Measurements from ENCODE around the gene KCND2. TPM values are rescaled to one million over a fixed set of nuclear protein-coding genes. Genes with fewer than 3 reads are reported as not detected.

KCND2 gene
- total RNA-seq, 2 experiments from 2014 or later = not detected

GRCh38 chr7:120468611-120469010 lies 195.6 kb downstream of the KCND2 start:
- H3K27ac ChIP-seq (ENCODE audit: low read depth, low read length, poor library complexity, severe bottlenecking) = no peak overlapping the region
- no peak overlapping the region for H3K4me3 ChIP-seq (ENCODE audit: low read depth, low read length, poor library complexity, severe bottlenecking)
- no peak for TF ChIP-seq EZH2phosphoT487 (IDR thresholded peaks at IDR 0.05; ENCODE audit: borderline replicate concordance, low read depth, low read length)
- no peak for TF ChIP-seq CTCF (conservative IDR thresholded peaks at IDR 0.05; ENCODE audit: low read length)
- no peak overlapping the region for H3K4me2 ChIP-seq (ENCODE audit: low read length)
- BruUV-seq (replicated peaks) = no TSS peak
- ChIA-PET POLR2A (no interaction called here), CTCF (ENCODE audit: unreplicated experiment) (no interaction called here)
- DNase-seq (ENCODE audit: low spot score) = no peak
- no peaks in the 10 kb centered on the region for H3K36me3 ChIP-seq (ENCODE audit: insufficient read depth, low read length)
- H3K9me2 ChIP-seq (ENCODE audit: insufficient read depth, low read length) = no peaks in the 10 kb centered on the region
- H3K4me1 ChIP-seq (ENCODE audit: insufficient read depth, low read length, poor library complexity, severe bottlenecking) = no peaks in the 10 kb centered on the region
- no peaks in the 10 kb centered on the region for H3K79me2 ChIP-seq (ENCODE audit: insufficient read depth, low read depth, low read length)
- no peak overlapping the region for H2AFZ ChIP-seq (ENCODE audit: low read length)
- H4K20me1 ChIP-seq (ENCODE audit: insufficient read depth, low read length) = no peaks in the 10 kb centered on the region
- no peaks in the 10 kb centered on the region for H3K9me3 ChIP-seq (ENCODE audit: low read length)
- intact Hi-C loops (cut with micrococcal nuclease; ENCODE audit: unreplicated experiment) = no loop called here

- DNase-seq (ENCODE audit: low spot score) = no peak
- H3K4me2 ChIP-seq (ENCODE audit: low read length) = no peak overlapping the region
- no peak overlapping the region for H3K27ac ChIP-seq (ENCODE audit: low read depth, low read length, poor library complexity, severe bottlenecking)
- H3K9me2 ChIP-seq (ENCODE audit: insufficient read depth, low read length) = no peaks in the 10 kb centered on the region
- no peaks in the 10 kb centered on the region for H4K20me1 ChIP-seq (ENCODE audit: insufficient read depth, low read length)
- ChIA-PET CTCF (ENCODE audit: unreplicated experiment) (no interaction called here), POLR2A (no interaction called here)
- BruUV-seq (replicated peaks) = no TSS peak
- no peak overlapping the region for H2AFZ ChIP-seq (ENCODE audit: low read length)
- H3K4me1 ChIP-seq (ENCODE audit: insufficient read depth, low read length, poor library complexity, severe bottlenecking) = no peaks in the 10 kb centered on the region
- TF ChIP-seq EZH2phosphoT487 (IDR thresholded peaks at IDR 0.05; ENCODE audit: borderline replicate concordance, low read depth, low read length) (no peak), CTCF (conservative IDR thresholded peaks at IDR 0.05; ENCODE audit: low read length) (no peak)
- no peaks in the 10 kb centered on the region for H3K9me3 ChIP-seq (ENCODE audit: low read length)
- intact Hi-C loops (cut with micrococcal nuclease; ENCODE audit: unreplicated experiment) = no loop called here
- H3K36me3 ChIP-seq (ENCODE audit: insufficient read depth, low read length) = no peaks in the 10 kb centered on the region
- H3K79me2 ChIP-seq (ENCODE audit: insufficient read depth, low read depth, low read length) = no peaks in the 10 kb centered on the region
- no peak overlapping the region for H3K4me3 ChIP-seq (ENCODE audit: low read depth, low read length, poor library complexity, severe bottlenecking)
Observed at GRCh38 chr7:120472892-120473291, 199.9 kb downstream of the KCND2 start.

- H3K9me3 ChIP-seq (ENCODE audit: low read length) = no peaks in the 10 kb centered on the region
Observed at GRCh38 chr7:120473352-120473751, 200.4 kb downstream of the KCND2 start.

More at GRCh38 chr7:120473352-120473751, 200.4 kb downstream of the KCND2 start:
- Histone ChIP-seq H3K9me2 (ENCODE audit: insufficient read depth, low read length) (no peaks in the 10 kb centered on the region), H3K79me2 (ENCODE audit: insufficient read depth, low read depth, low read length) (no peaks in the 10 kb centered on the region), H3K4me3 (ENCODE audit: low read depth, low read length, poor library complexity, severe bottlenecking) (no peak overlapping the region), H3K4me2 (ENCODE audit: low read length) (no peak overlapping the region), H4K20me1 (ENCODE audit: insufficient read depth, low read length) (no peaks in the 10 kb centered on the region), H3K27ac (ENCODE audit: low read depth, low read length, poor library complexity, severe bottlenecking) (no peak overlapping the region), H3K36me3 (ENCODE audit: insufficient read depth, low read length) (no peaks in the 10 kb centered on the region), H2AFZ (ENCODE audit: low read length) (no peak overlapping the region), H3K4me1 (ENCODE audit: insufficient read depth, low read length, poor library complexity, severe bottlenecking) (no peaks in the 10 kb centered on the region)
- POLR2A ChIA-PET = interaction anchor here (1.0 kb wide), 1 partner anchor 21 kb away, joined by 3 read pairs; no protein-coding TSS in a partner anchor
- DNase-seq (ENCODE audit: low spot score) = no peak
- intact Hi-C loops (cut with micrococcal nuclease; ENCODE audit: unreplicated experiment) = no loop called here
- CTCF ChIA-PET (ENCODE audit: unreplicated experiment) = no interaction called here
- TF ChIP-seq EZH2phosphoT487 (IDR thresholded peaks at IDR 0.05; ENCODE audit: borderline replicate concordance, low read depth, low read length) (no peak), CTCF (conservative IDR thresholded peaks at IDR 0.05; ENCODE audit: low read length) (no peak)
- no TSS peak for BruUV-seq (replicated peaks)
